Osteoblast (primary cell): Measurements from ENCODE around the gene SAV1. TPM values are rescaled to one million over a fixed set of nuclear protein-coding genes. Genes with fewer than 3 reads are reported as not detected.

ENCODE experiments used
- DNase-seq: peaks from one replicate; pipeline ENCODE4 v3.0.0; 2011; ENCODE audit warnings: low spot score, mixed read lengths; ENCODE audit not compliant: insufficient read length; ENCODE audit errors: missing footprints
- H2AFZ ChIP-seq: 2 replicates; pipeline ENCODE4 v1.6.0; 2011; ENCODE audit warnings: mild to moderate bottlenecking, low read length
- H3K27ac ChIP-seq: 2 replicates; pipeline ENCODE4 v1.5.1; 2011; ENCODE audit warnings: mild to moderate bottlenecking, low read depth, low read length, moderate library complexity
- H3K27me3 ChIP-seq: 2 replicates; pipeline ENCODE4 v1.6.0; 2012; ENCODE audit warnings: mild to moderate bottlenecking, control low read depth, inconsistent platforms, low read length, moderate library complexity; ENCODE audit not compliant: insufficient read depth
- H3K36me3 ChIP-seq: 2 replicates; pipeline ENCODE4 v1.5.1; 2011; ENCODE audit warnings: mild to moderate bottlenecking, low read length, control low read depth, moderate library complexity; ENCODE audit not compliant: insufficient read depth
- H3K4me1 ChIP-seq: 2 replicates; pipeline ENCODE4 v1.5.1; 2011; ENCODE audit warnings: mild to moderate bottlenecking, low read length, control low read depth, moderate library complexity; ENCODE audit not compliant: insufficient read depth
- H3K4me2 ChIP-seq: 2 replicates; pipeline ENCODE4 v1.6.0; 2011; ENCODE audit warnings: mild to moderate bottlenecking, low read length; ENCODE audit not compliant: insufficient read depth
- H3K4me3 ChIP-seq: fragments of 200-600 bp; sonication (generic); 3 replicates; pipeline ENCODE4 v1.5.1; 2012; ENCODE audit warnings: mild to moderate bottlenecking, low read length, inconsistent platforms; ENCODE audit not compliant: insufficient read depth
- H3K79me2 ChIP-seq: 2 replicates; pipeline ENCODE4 v1.6.0; 2012; ENCODE audit warnings: mild to moderate bottlenecking, low read length, control low read depth, inconsistent platforms; ENCODE audit not compliant: insufficient read depth
- H3K9me3 ChIP-seq: 2 replicates; pipeline ENCODE4 v1.5.1; 2011; ENCODE audit warnings: low read depth, low read length, control low read depth
- H4K20me1 ChIP-seq: 2 replicates; pipeline ENCODE4 v1.6.0; 2012; ENCODE audit warnings: mild to moderate bottlenecking, low read length, control low read depth; ENCODE audit not compliant: insufficient read depth
- total RNA-seq: library from RNA; depleted of rRNA; stranded (reverse); fragments of >200 nt; gene quantifications from 2 replicates; pipeline ENCODE4 v1.2.3, GENCODE V29; 2012
- TF ChIP-seq, protein P1 (sequence below): IDR thresholded peaks from 2 replicates; pipeline ENCODE4 v1.5.1; 2011; ENCODE audit warnings: mild to moderate bottlenecking, low read depth, low read length, moderate library complexity; ENCODE audit errors: extremely low read depth

The SAV1 gene
- total RNA-seq, 1 donor, result 44.2 TPM

- Histone ChIP-seq H2AFZ (no peak overlapping the region), H3K4me2 (no peak overlapping the region), H3K9me3 (no peaks in the 10 kb centered on the region), H3K4me3 (no peak overlapping the region), H3K36me3 (no peaks in the 10 kb centered on the region), H3K4me1 (peaks cover 6% of the 10 kb centered on the region), H3K79me2 (no peaks in the 10 kb centered on the region), H3K27ac (no peak overlapping the region), H3K27me3 (no peaks in the 10 kb centered on the region), H4K20me1 (no peaks in the 10 kb centered on the region)
- no peak for DNase-seq
- TF ChIP-seq, protein P1, sequence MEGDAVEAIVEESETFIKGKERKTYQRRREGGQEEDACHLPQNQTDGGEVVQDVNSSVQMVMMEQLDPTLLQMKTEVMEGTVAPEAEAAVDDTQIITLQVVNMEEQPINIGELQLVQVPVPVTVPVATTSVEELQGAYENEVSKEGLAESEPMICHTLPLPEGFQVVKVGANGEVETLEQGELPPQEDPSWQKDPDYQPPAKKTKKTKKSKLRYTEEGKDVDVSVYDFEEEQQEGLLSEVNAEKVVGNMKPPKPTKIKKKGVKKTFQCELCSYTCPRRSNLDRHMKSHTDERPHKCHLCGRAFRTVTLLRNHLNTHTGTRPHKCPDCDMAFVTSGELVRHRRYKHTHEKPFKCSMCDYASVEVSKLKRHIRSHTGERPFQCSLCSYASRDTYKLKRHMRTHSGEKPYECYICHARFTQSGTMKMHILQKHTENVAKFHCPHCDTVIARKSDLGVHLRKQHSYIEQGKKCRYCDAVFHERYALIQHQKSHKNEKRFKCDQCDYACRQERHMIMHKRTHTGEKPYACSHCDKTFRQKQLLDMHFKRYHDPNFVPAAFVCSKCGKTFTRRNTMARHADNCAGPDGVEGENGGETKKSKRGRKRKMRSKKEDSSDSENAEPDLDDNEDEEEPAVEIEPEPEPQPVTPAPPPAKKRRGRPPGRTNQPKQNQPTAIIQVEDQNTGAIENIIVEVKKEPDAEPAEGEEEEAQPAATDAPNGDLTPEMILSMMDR, result no peak
Observed at GRCh38 chr14:50615552-50615951, 52.6 kb downstream of the SAV1 start.

GRCh38 chr14:50615056-50615455, 53.0 kb downstream of the SAV1 start:
- no peak overlapping the region for H2AFZ ChIP-seq
- DNase-seq, result no peak
- peaks cover under 1% of the 10 kb centered on the region for H3K4me1 ChIP-seq
- no peak overlapping the region for H3K27ac ChIP-seq
- no peaks in the 10 kb centered on the region for H4K20me1 ChIP-seq
- no peaks in the 10 kb centered on the region for H3K79me2 ChIP-seq
- H3K9me3 ChIP-seq, result no peaks in the 10 kb centered on the region
- no peaks in the 10 kb centered on the region for H3K36me3 ChIP-seq
- no peak overlapping the region for H3K4me2 ChIP-seq
- no peaks in the 10 kb centered on the region for H3K27me3 ChIP-seq
- TF ChIP-seq, protein P1, result no peak
- no peak overlapping the region for H3K4me3 ChIP-seq

- Histone ChIP-seq H3K27me3 (no peaks in the 10 kb centered on the region), H3K4me1 (peaks cover 5% of the 10 kb centered on the region), H2AFZ (no peak overlapping the region), H4K20me1 (no peaks in the 10 kb centered on the region), H3K36me3 (no peaks in the 10 kb centered on the region), H3K4me3 (no peak overlapping the region), H3K9me3 (no peaks in the 10 kb centered on the region), H3K79me2 (no peaks in the 10 kb centered on the region), H3K27ac (no peak overlapping the region), H3K4me2 (no peak overlapping the region)
- TF ChIP-seq, protein P1, result no peak
- no peak for DNase-seq
Observed at GRCh38 chr14:50612806-50613205, 55.3 kb downstream of the SAV1 start.

DNA sequence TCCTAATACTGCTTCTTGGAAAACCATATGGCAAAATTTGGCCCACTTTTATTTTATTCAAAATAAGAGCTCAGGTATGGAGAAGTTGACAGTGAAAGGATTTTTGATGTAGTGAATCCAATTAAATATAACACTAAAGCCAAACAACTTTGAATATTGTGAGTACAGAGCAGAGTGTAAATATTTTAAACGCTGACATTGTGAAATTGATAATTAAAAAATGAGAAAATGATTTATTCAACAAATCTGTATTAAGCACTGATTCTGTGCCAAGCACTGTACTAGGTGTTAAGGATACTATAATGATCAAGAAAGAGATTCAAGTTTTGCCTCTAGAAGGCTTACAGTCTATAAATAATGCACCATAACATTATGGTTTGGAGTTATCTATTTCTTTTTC, 57.6 kb downstream of the SAV1 start:
- TF ChIP-seq, protein P1, result no peak
- Histone ChIP-seq H4K20me1 (no peaks in the 10 kb centered on the region), H2AFZ (no peak overlapping the region), H3K4me2 (no peak overlapping the region), H3K27me3 (no peaks in the 10 kb centered on the region), H3K4me3 (no peak overlapping the region), H3K27ac (no peak overlapping the region), H3K4me1 (peaks cover 20% of the 10 kb centered on the region), H3K9me3 (no peaks in the 10 kb centered on the region), H3K79me2 (no peaks in the 10 kb centered on the region), H3K36me3 (no peaks in the 10 kb centered on the region)
- DNase-seq, result no peak
